Peyer's patch (tissue), 4 donors: ENCODE results near the gene MSL2. TPM values are rescaled to one million over a fixed set of nuclear protein-coding genes. Genes with fewer than 3 reads are reported as not detected.
"Not testable (repeated sequence)": the region's sequence is repeated elsewhere in the genome, so short reads cannot be mapped to it uniquely, and the experiment has no call there.

Experiments used
- DNase-seq, 3 donors: peaks; one replicate each; pipeline ENCODE4 v3.0.0-alpha.2; 2017 to 2019
- H3K27ac ChIP-seq, 4 donors: fragments of 200-600 bp; sonication (generic); one replicate each; pipeline ENCODE4 v1.5.1; 2016 to 2019
- H3K27me3 ChIP-seq, 2 donors: fragments of 200-600 bp; sonication (generic); one replicate each; pipeline ENCODE4 v1.5.1; 2019
- H3K36me3 ChIP-seq, 3 donors: fragments of 200-600 bp; sonication (generic); one replicate each; pipeline ENCODE4 v1.5.1; 2016 to 2019
- H3K4me1 ChIP-seq, 4 donors: fragments of 200-600 bp; sonication (generic); one replicate each; pipeline ENCODE4 v1.5.1; 2016 to 2019
- H3K4me3 ChIP-seq, 4 donors: fragments of 200-600 bp; sonication (generic); 1 replicate in 3 of 4; 2 replicates in 1 of 4; pipeline ENCODE4 v1.5.1; 2016 to 2019; ENCODE audit warnings: mild to moderate bottlenecking in 1 of 4
- H3K9me3 ChIP-seq, 4 donors: fragments of 200-600 bp; sonication (generic); one replicate each; pipeline ENCODE4 v1.5.1; 2016 to 2019; ENCODE audit warnings: mild to moderate bottlenecking in 1 of 4
- CTCF ChIP-seq, 6 experiments: fragments of 450-650 bp in 4 of 6; fragments of 200-600 bp in 2 of 6; sonication (generic) in 1 of 6; IDR thresholded peaks; one replicate each; pipeline ENCODE4 v1.5.1; 2017 to 2019; ENCODE audit warnings: antibody characterized with exemption in 6 of 6, mild to moderate bottlenecking in 3 of 6, moderate library complexity in 1 of 6
- POLR2A ChIP-seq, 2 donors: fragments of 450-650 bp; IDR thresholded peaks; one replicate each; pipeline ENCODE4 v1.5.1; 2017; ENCODE audit warnings: antibody characterized with exemption in 2 of 2, mild to moderate bottlenecking in 2 of 2, moderate library complexity in 2 of 2
- total RNA-seq, 4 donors: library from RNA; depleted of rRNA; stranded (reverse); fragments of >200 nt; gene quantifications; one replicate each; pipeline ENCODE4 v1.1.0, GENCODE V29; 2016

Gene MSL2
- total RNA-seq, 4 donors from 2014 or later = 23.6 to 42.9 (median 28.3) TPM

- no peaks in the 10 kb centered on the region for H3K9me3 ChIP-seq
- H3K4me3 ChIP-seq = no peak overlapping the region
- H3K4me1 ChIP-seq = peaks cover 0 to 56% (median 10%) of the 10 kb centered on the region in 4 donors
- no peak for DNase-seq
- H3K36me3 ChIP-seq = no peaks in the 10 kb centered on the region
- no peak overlapping the region for H3K27ac ChIP-seq
- TF ChIP-seq POLR2A (IDR thresholded peaks at IDR 0.05) = no peak
- no peak for TF ChIP-seq CTCF (IDR thresholded peaks at IDR 0.05)
- no peaks in the 10 kb centered on the region for H3K27me3 ChIP-seq
Measured at GRCh38 chr3:136181741-136182140, 14.4 kb downstream of the MSL2 start.

- no peak for TF ChIP-seq CTCF (IDR thresholded peaks at IDR 0.05)
- no peak for TF ChIP-seq POLR2A (IDR thresholded peaks at IDR 0.05)
- H3K27me3 ChIP-seq = no peaks in the 10 kb centered on the region
- no peaks in the 10 kb centered on the region for H3K36me3 ChIP-seq
- no peak overlapping the region for H3K27ac ChIP-seq
- H3K9me3 ChIP-seq = no peaks in the 10 kb centered on the region
- peaks cover 0 to 46% (median 5%) of the 10 kb centered on the region in 4 donors for H3K4me1 ChIP-seq
- H3K4me3 ChIP-seq = no peak overlapping the region
- DNase-seq = no peak
Measured at GRCh38 chr3:136177876-136178275, 18.3 kb downstream of the MSL2 start.

- TF ChIP-seq CTCF (IDR thresholded peaks at IDR 0.05) (no peak), POLR2A (IDR thresholded peaks at IDR 0.05) (no peak)
- Histone ChIP-seq H3K36me3 (no peaks in the 10 kb centered on the region), H3K27me3 (no peaks in the 10 kb centered on the region), H3K4me1 (peaks cover 0 to 13% (median 3%) of the 10 kb centered on the region in 4 donors), H3K4me3 (no peak overlapping the region), H3K9me3 (no peaks in the 10 kb centered on the region), H3K27ac (no peak overlapping the region)
- DNase-seq = no peak
Measured at GRCh38 chr3:136173939-136174490, 22.1 kb downstream of the MSL2 start.

- no peaks in the 10 kb centered on the region for H3K27me3 ChIP-seq
- H3K9me3 ChIP-seq = no peaks in the 10 kb centered on the region
- H3K27ac ChIP-seq = no peak overlapping the region
- H3K4me3 ChIP-seq = no peak overlapping the region
- no peak for DNase-seq
- peaks cover 0 to 25% (median 3%) of the 10 kb centered on the region in 4 donors for H3K4me1 ChIP-seq
- no peaks in the 10 kb centered on the region for H3K36me3 ChIP-seq
- TF ChIP-seq POLR2A (IDR thresholded peaks at IDR 0.05) (no peak), CTCF (IDR thresholded peaks at IDR 0.05) (no peak)
Measured at GRCh38 chr3:136171097-136171542, 25.0 kb downstream of the MSL2 start.

GRCh38 chr3:136168236-136168635, 27.9 kb downstream of the MSL2 start:
- not testable (repeated sequence) for H3K36me3 ChIP-seq, H3K4me3 ChIP-seq, H3K9me3 ChIP-seq, H3K27ac ChIP-seq, DNase-seq, H3K27me3 ChIP-seq
- H3K4me1 ChIP-seq = peaks cover 0 to 27% (median 0%) of the 10 kb centered on the region in 4 donors

GRCh38 chr3:136166507-136166906, 29.6 kb downstream of the MSL2 start:
- no peaks in the 10 kb centered on the region for H3K9me3 ChIP-seq
- H3K4me1 ChIP-seq = peaks cover 0 to 22% (median 0%) of the 10 kb centered on the region in 4 donors
- no peaks in the 10 kb centered on the region for H3K36me3 ChIP-seq
- H3K27ac ChIP-seq = no peak overlapping the region
- H3K27me3 ChIP-seq = no peaks in the 10 kb centered on the region
- H3K4me3 ChIP-seq = no peak overlapping the region
- DNase-seq = no peak
- TF ChIP-seq POLR2A (IDR thresholded peaks at IDR 0.05) = no peak
- no peak for TF ChIP-seq CTCF (IDR thresholded peaks at IDR 0.05)

- not testable (repeated sequence) for H3K9me3 ChIP-seq, H3K27me3 ChIP-seq, H3K36me3 ChIP-seq, DNase-seq, H3K4me3 ChIP-seq, H3K27ac ChIP-seq
- peaks cover 0 to 22% (median 0%) of the 10 kb centered on the region in 4 donors for H3K4me1 ChIP-seq
Measured at GRCh38 chr3:136163607-136164006, 32.5 kb downstream of the MSL2 start.
